GM18499 (cell line): ENCODE results near the gene SH3BP2.

Source experiments
- ATAC-seq: cut with Tn5 transposase; IDR thresholded peaks from one replicate; pipeline ENCODE4 v1.9.1; 2021; ENCODE audit warnings: moderate number of reproducible peaks; ENCODE audit not compliant: insufficient read depth, unreplicated experiment

The SH3BP2 gene, protein sequence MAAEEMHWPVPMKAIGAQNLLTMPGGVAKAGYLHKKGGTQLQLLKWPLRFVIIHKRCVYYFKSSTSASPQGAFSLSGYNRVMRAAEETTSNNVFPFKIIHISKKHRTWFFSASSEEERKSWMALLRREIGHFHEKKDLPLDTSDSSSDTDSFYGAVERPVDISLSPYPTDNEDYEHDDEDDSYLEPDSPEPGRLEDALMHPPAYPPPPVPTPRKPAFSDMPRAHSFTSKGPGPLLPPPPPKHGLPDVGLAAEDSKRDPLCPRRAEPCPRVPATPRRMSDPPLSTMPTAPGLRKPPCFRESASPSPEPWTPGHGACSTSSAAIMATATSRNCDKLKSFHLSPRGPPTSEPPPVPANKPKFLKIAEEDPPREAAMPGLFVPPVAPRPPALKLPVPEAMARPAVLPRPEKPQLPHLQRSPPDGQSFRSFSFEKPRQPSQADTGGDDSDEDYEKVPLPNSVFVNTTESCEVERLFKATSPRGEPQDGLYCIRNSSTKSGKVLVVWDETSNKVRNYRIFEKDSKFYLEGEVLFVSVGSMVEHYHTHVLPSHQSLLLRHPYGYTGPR

DNA sequence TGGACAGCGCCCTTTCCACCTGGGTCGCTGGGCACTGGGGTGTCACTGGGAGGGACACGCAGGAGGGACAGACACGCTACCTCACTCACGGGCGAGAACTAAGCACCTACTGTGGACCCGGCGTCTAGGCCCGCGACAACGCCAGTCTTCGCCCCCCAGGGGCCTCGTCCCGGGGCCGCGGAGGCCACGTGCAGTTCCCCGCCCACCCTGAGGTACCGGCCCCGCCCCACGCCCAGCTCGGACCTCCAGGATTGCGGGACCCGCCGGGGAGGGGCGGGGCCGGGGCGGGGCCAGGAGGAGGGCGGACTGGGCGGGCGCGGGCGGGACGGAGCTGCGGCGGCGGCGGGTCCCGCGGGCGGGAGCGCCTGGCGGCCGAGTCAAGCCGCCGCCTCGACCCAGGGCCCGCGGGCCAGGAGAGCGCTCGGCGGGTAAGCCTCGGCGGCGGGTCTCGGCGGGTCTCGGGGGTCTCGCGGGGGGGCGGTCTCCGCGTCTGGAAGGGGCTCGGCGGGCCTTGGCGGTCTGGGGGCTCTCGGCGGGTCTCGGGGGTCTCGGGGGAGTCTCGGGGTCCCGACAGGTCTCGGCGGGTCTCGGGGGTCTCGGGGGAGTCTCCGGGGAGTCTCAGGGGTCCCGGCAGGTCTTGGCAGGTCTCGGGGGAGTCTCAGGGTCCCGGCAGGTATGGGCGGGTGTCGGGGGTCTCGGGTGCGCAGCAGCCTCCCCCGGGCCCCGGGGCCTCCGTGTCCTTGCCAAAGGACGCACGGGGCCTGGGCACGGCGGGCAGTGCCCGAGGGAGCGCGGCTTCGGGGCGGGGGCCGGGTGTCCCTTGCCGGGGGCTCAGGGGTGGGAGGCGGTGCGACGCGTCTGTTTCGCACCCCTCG is at the start of gene SH3BP2:
Gene SH3BP2, plus strand, starts transcription at position 375 of the 875 bp plus-strand sequence. CDS start 27,533 bp downstream, outside the sequence.
- ATAC-seq = no peak

DNA sequence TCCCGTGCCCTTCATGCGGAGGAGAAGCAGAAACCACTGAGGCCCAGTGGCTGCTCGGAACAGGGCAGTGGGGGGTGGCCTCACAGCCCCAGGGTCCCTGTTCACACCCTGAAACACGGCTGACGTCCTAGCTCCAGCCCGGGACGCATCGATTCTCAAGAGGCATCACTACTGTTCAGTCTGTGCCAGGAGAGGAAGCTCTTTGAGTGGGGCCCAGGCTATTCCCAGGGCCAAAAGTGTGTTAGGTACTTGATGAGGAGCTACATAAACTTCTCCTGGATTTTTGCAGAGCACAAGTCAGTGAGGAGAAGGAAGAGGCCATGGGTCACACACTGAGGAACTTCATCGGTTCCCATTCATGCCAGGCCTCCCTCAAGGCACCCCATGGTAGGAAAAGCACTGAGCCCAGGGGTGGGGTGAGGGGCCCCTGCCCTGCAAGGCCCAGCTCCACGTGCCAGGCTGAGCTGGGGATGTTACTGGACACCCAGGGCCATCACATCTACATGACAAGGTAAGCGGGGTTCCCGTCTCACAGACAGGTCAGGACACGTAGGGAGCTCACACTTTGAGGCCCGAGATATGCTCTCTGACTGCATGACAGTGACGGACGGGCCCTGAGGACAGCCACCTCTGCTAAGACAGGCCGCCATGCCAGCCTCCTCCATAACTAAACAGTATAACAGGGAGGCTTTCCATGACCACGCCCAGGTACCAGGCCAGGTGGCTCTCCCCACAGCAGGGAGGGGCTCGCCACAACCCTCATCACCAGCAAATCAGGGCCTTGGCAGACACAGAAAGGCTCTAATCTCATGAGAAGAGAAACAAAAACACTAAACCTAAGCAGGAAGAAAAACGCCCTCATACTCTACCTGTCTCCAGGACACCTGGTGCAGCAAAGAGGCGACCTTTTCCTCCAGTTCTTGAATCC is 49.1 kb upstream of the SH3BP2 start:
- ATAC-seq = no peak

DNA sequence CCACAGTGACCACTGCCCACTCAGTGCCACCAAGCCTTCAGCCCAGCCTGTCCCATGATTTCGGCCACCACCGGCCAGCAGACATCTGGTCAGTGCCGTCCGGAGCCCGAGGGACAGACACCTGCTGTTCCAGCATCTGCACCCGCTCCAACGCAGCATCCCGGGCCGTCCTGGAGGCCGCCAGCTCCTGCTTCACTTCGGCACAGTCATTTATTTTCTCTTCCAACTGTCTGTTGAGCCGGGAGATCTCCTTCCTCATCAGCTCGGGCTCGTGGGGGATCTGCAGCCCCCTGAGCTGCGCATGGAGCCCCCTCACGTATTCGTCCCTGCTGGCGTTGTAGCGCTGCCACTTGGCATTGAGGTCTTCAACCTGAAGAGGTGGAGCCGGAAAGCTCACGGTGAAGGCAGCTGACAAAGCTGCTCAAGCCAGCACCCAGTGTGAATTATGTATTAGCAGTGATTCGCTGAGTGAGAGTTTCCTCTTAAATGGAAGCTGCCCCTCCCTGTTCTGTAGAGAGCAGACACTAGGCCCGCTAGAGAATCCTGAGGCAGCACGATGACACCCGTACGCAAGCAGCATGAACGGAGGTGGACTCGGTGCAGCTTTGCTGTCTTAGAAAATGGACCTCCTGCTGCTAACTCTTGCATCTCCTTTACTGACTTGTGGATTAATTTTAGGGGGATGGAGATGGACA is 48.2 kb upstream of the SH3BP2 start:
- ATAC-seq = no peak

DNA sequence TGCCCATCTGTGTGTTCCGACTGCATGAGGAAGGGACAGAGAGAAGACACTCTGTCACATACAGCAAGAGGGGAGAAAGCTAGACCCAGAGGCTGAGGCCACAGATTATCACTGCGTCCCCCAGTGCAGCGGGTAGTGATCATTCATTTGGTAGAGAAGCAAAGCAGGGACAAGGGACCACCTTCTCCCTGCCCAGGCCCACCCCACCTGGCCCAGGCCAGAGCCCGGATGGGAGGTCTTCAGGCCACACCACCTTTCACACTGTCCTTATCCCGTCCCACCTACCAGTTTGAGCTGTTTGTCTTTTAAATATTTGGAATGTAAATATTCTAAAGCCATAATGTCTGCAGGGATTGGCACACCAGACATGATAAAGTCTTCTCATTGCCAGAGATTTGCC is 47.4 kb upstream of the SH3BP2 start:
- ATAC-seq = no peak

DNA sequence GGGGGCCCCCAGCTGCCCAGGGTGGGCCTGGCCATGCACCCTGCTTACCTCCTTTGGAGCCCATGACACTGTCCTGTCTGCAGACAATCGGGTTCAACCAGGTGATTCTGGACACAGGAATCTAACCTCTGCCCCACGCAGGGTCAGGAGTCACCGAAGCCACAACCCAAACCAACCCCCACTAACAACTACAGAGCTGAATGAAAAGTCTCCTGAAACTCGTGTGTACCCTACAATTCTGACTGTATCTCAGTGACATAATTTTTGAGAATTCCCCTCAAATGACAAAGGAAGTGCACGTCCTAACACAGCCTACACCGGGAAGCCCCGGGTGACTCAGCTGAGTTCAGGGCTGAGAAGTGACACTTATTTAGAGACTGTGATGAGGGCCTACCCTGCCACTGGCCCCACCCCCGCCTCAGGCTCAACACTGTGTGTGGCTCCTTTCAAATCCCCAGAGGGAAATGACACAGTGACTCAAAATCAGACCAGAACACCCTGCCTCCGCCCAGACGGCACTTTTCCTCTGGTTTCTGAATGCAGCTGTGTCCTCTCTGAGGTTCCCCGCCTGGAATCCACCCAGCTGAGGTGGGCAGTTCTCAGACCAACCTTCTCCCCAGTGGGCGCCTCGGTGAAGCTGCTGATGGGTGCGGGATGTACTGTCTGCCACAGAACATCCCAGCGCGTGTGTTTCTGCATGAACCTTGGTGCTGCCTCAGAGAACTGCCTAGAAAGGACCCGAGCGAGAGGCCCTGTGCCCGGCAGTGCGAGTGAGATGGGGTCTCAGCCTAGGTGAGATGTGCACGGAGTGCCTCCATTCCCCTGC is 46.7 kb upstream of the SH3BP2 start:
- ATAC-seq = peak; percentile 67

GRCh38 chr4:2746891-2747695 is 45.8 kb upstream of the SH3BP2 start:
- no peak for ATAC-seq

GRCh38 chr4:2750719-2751605 is 41.9 kb upstream of the SH3BP2 start:
- no peak for ATAC-seq

- no peak for ATAC-seq
Observed at GRCh38 chr4:2753436-2753835, 39.4 kb upstream of the SH3BP2 start.

DNA sequence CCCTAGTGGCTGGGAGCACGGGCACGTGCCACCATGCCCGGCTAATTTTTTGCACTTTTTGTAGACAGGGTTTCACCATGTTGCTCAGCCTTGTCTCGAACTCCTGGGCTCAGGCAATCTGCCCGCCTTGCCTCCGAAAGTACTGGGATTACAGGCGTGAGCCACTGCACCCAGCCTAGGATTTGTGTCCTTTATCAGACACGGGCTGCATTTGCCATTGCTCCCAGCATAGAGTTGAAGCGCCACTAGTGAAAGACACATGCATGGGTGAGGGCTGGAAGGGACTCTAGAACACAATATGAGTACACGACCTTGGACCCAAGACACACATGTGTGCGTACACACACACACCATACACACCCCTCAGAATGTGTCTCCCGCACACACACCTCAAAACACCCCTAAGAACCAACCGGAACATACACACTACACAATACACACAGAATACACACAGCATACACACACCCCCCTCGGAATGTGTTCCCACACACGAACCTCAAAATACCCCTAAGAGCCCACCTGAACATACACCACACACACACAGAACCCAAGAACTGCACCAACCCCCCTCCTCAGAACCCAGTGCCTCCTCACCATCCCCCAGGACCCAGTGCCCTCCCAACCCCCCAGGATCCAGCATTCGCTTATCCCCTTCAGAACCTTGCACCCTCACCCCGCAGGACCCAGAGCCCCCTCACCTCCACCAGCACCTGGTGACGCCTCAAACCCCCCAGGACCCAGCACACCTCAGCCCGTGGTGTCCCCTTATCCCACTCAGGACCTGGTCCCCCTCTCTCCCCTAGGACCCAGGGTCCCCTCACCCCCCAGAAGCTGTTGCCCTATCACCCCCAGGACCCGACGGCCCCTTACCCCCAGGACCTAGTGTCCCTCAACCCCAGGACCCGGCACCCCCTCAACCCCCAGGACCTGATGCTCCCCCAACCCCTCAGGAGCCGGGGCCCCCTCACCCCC is 37.8 kb upstream of the SH3BP2 start:
- no peak for ATAC-seq

GRCh38 chr4:2755821-2756690 is 36.8 kb upstream of the SH3BP2 start, which contains the start of gene TNIP2:
Gene TNIP2, minus strand, starts transcription at chr4:2756336. Its CDS starts 47 bp downstream, at chr4:2756289.
- ATAC-seq = no peak

DNA sequence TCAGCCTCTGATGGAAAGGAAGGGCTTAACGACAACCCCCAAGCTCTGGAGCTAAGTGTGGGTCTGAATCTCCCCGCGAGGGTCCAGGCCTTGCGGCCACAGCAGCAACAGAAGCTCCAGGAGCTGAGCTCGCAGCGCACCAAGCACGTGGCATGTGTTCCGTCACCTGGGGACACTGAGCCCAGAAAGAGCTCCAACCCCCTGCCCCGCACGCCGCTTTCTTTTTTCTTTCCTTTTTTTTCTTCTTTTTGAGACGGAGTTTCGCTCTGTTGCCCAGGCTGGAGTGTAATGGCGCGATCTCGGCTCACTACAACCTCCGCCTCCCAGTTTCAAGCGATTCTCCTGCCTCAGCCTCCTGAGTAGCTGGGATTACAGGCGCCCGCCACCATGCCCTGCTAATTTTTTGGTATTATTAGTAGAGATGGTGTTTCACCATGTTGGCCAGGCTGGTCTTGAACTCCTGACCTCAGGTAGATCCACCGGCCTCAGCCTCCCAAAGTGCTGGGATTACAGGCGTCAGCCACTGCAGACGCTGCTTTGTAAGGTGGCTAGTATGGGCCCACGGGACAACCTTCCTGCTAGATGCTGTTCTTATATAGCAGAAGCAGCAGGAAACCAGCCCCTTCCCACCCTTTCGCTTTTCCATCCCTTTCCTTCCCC is 36.1 kb upstream of the SH3BP2 start:
- no peak for ATAC-seq

GRCh38 chr4:2757426-2757825 is 35.5 kb upstream of the SH3BP2 start:
- ATAC-seq = no peak

- no peak for ATAC-seq
Observed at GRCh38 chr4:2761035-2761923, 31.6 kb upstream of the SH3BP2 start.
